ENCODE measurements around the gene ELOVL6. TPM values are rescaled to one million over a fixed set of nuclear protein-coding genes. Genes with fewer than 3 reads are reported as not detected.

The ELOVL6 gene
- total and polyA plus RNA-seq, 8 donors, result 3.2 to 27.9 (median 4.4) TPM

- H3K4me1 ChIP-seq, result peaks cover 0 to 6% (median 0%) of the 10 kb centered on the region in 4 donors
- DNase-seq, result peak; percentile 47 to 70
- H3K4me3 ChIP-seq, result no peak overlapping the region
- 36 to 46% (median 44%) methylated on average over 9 of the region's 9 CpGs for WGBS, 5 donors
- no peak overlapping the region for H3K27ac ChIP-seq
- no peaks in the 10 kb centered on the region for H3K27me3 ChIP-seq
- intact Hi-C loops (cut with DNase I; ENCODE audit: low total_unique reads), result loop anchor here (5.0 kb wide), 1 partner anchor 162 kb away; no protein-coding TSS in a partner anchor
- H3K36me3 ChIP-seq, result peaks cover 0 to 12% (median 4%) of the 10 kb centered on the region in 4 donors
- H3K9me3 ChIP-seq, result no peaks in the 10 kb centered on the region
- TF ChIP-seq POLR2AphosphoS5 (IDR thresholded peaks at IDR 0.05) (no peak), POLR2A (IDR thresholded peaks at IDR 0.05) (no peak), EP300 (IDR thresholded peaks at IDR 0.05) (no peak)
- TF ChIP-seq, protein P1, sequence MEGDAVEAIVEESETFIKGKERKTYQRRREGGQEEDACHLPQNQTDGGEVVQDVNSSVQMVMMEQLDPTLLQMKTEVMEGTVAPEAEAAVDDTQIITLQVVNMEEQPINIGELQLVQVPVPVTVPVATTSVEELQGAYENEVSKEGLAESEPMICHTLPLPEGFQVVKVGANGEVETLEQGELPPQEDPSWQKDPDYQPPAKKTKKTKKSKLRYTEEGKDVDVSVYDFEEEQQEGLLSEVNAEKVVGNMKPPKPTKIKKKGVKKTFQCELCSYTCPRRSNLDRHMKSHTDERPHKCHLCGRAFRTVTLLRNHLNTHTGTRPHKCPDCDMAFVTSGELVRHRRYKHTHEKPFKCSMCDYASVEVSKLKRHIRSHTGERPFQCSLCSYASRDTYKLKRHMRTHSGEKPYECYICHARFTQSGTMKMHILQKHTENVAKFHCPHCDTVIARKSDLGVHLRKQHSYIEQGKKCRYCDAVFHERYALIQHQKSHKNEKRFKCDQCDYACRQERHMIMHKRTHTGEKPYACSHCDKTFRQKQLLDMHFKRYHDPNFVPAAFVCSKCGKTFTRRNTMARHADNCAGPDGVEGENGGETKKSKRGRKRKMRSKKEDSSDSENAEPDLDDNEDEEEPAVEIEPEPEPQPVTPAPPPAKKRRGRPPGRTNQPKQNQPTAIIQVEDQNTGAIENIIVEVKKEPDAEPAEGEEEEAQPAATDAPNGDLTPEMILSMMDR (IDR thresholded peaks at IDR 0.05), result peak in 5 of 7 experiments; percentile 33 to 80 (median 66)
Observed at GRCh38 chr4:110049951-110050925, 148.2 kb downstream of the ELOVL6 start.

GRCh38 chr4:110046588-110047049 lies 151.8 kb downstream of the ELOVL6 start:
- H3K27ac ChIP-seq, result no peak overlapping the region
- TF ChIP-seq POLR2AphosphoS5 (IDR thresholded peaks at IDR 0.05), result no peak
- TF ChIP-seq EP300 (IDR thresholded peaks at IDR 0.05), result no peak
- no peak for TF ChIP-seq POLR2A (IDR thresholded peaks at IDR 0.05)
- TF ChIP-seq, protein P1 (IDR thresholded peaks at IDR 0.05), result no peak
- H3K4me3 ChIP-seq, result no peak overlapping the region
- no peaks in the 10 kb centered on the region for H3K9me3 ChIP-seq
- H3K4me1 ChIP-seq, result peaks cover 0 to 17% (median 2%) of the 10 kb centered on the region in 4 donors
- peaks cover 0 to 9% (median 4%) of the 10 kb centered on the region in 4 donors for H3K36me3 ChIP-seq
- intact Hi-C loops (cut with DNase I; ENCODE audit: low total_unique reads), result loop anchor here (5.0 kb wide), 1 partner anchor 166 kb away; no protein-coding TSS in a partner anchor
- no peak for DNase-seq
- peaks cover 0 to 9% (median 0%) of the 10 kb centered on the region in 3 donors for H3K27me3 ChIP-seq
- 89 to 94% (median 91%) methylated on average over 5 of the region's 5 CpGs for WGBS, 5 donors

- Histone ChIP-seq H3K36me3 (no peaks in the 10 kb centered on the region), H3K27ac (no peak overlapping the region), H3K9me3 (no peaks in the 10 kb centered on the region), H3K4me3 (no peak overlapping the region), H3K4me1 (peaks cover 0 to 11% (median 2%) of the 10 kb centered on the region in 4 donors), H3K27me3 (peaks cover 0 to 18% (median 3%) of the 10 kb centered on the region in 3 donors)
- DNase-seq, result no peak
- intact Hi-C loops (cut with DNase I; ENCODE audit: low total_unique reads), result no loop called here
- WGBS, 5 donors, result 39 to 51% (median 46%) methylated on average over 12 to 13 of the region's 13 CpGs
- TF ChIP-seq EP300 (IDR thresholded peaks at IDR 0.05), result no peak
- no peak for TF ChIP-seq POLR2A (IDR thresholded peaks at IDR 0.05)
- TF ChIP-seq, protein P1 (IDR thresholded peaks at IDR 0.05), result no peak
- TF ChIP-seq POLR2AphosphoS5 (IDR thresholded peaks at IDR 0.05), result no peak
Observed at GRCh38 chr4:110042545-110043517, 155.6 kb downstream of the ELOVL6 start.

All from stomach (tissue), 9 donors.